ENCODE results near the gene ABI1. TPM values are rescaled to one million over a fixed set of nuclear protein-coding genes. Genes with fewer than 3 reads are reported as not detected.
"Not testable (repeated sequence)": the region's sequence is repeated elsewhere in the genome, so short reads cannot be mapped to it uniquely, and the experiment has no call there.

Gene ABI1
- polyA plus RNA-seq (2013, experiment 1 of 2): 26.7 TPM
- polyA plus RNA-seq (2013, experiment 2 of 2): 26.6 TPM

DNA sequence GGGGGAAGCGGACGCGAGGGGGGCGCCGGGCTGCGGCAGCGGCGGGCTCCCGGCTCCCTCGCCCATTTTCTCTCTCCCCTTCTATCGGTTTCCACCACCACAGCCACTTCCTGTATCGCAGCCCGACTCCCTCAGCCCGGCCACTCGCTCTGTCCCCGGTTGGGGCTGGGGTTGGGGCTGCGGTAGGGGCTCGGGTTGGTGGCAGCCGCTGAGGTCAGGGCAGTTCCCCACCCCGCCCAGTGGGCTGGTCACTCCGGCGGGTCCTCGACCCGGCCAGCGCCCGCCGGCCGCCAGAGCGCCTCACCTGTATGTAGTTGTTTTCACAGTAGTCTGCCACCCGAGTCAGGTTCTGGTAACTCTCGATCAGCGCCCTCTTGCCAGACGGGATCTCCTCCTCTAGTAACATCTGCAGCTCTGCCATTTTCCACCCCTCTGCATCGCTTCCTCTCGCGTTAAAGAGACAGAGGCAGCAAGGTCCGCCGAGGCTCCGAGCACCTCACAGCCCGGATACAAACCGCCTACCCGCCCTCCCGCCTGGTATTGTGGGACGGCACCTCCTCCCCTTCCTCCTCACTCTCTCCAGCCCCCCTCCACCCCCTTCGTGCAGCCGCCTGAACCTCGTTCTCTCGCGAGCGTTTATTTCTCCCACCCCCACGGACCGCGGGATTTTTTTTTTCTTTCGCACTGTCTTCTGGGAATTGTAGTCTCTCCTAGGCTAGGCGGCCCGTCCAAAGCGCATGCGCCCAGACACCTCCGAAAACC lies at the start of gene ABI1:
Gene ABI1 (minus strand): TSS at position 516 of the 762 bp plus-strand sequence. CDS start 95 bp downstream, at position 421.
- Histone ChIP-seq H3K36me3 (replicated peaks in 1 of 2; ENCODE audit: control insufficient read depth in 2 of 2, insufficient read depth in 2 of 2, low read length in 2 of 2) (no peaks in the 10 kb centered on the region), H2BK5ac (ENCODE audit: low read length) (peak within 1 kb of the TSS; percentile 94), H3K27ac (replicated peaks; ENCODE audit: low read length) (peak within 1 kb of the TSS; percentile 90), H3K4me1 (ENCODE audit: control insufficient read depth in 2 of 2, insufficient read depth in 1 of 2, low read depth in 1 of 2, low read length in 2 of 2) (no peaks in the 10 kb centered on the region), H3K23ac (ENCODE audit: low read depth, low read length, poor library complexity) (peak within 1 kb of the TSS; percentile 98), H3K4ac (ENCODE audit: low read length) (no peak within 1 kb of the TSS), H3K9ac (ENCODE audit: low read depth, low read length, poor library complexity) (peak within 1 kb of the TSS; percentile 92), H4K8ac (ENCODE audit: low read depth, low read length) (no peak within 1 kb of the TSS), H2BK15ac (ENCODE audit: low read length) (peak within 1 kb of the TSS; percentile 85), H4K91ac (ENCODE audit: low read depth, low read length, poor library complexity) (no peak within 1 kb of the TSS), H2BK12ac (ENCODE audit: low read length) (no peak within 1 kb of the TSS), H3K4me3 (ENCODE audit: low read length in 2 of 2) (peak within 1 kb of the TSS; percentile 90 to 95), H3K79me1 (ENCODE audit: low read depth, low read length) (peaks cover 7% of the 10 kb centered on the region), H2BK120ac (ENCODE audit: low read depth, low read length) (peak within 1 kb of the TSS; percentile 89), H3K27me3 (ENCODE audit: control insufficient read depth in 3 of 3, insufficient read depth in 3 of 3, low read depth in 1 of 3, low read length in 3 of 3) (peaks cover 0 to 5% (median 0%) of the 10 kb centered on the region in 3 experiments), H2AFZ (ENCODE audit: low read length) (peak within 1 kb of the TSS; percentile 92), H3K9me3 (replicated peaks in 1 of 2; ENCODE audit: control insufficient read depth in 2 of 2, insufficient read depth in 1 of 2, low read depth in 1 of 2, low read length in 2 of 2) (no peaks in the 10 kb centered on the region), H3K14ac (ENCODE audit: low read length) (peak within 1 kb of the TSS; percentile 75), H2AK5ac (ENCODE audit: low read depth, low read length) (no peak within 1 kb of the TSS), H3K4me2 (ENCODE audit: insufficient read depth, low read length, poor library complexity, severe bottlenecking) (peak within 1 kb of the TSS; percentile 50), H3K18ac (ENCODE audit: low read length) (peak within 1 kb of the TSS; percentile 96)
- DNase-seq (ENCODE audit: low spot score): peak; percentile 100
- no CpG with 5 or more reads among the region's 59 CpGs for WGBS, 2 donors (ENCODE audit: extremely low coverage in 2 of 2, insufficient read length in 2 of 2, insufficient replicate concordance in 1 of 2)

DNA sequence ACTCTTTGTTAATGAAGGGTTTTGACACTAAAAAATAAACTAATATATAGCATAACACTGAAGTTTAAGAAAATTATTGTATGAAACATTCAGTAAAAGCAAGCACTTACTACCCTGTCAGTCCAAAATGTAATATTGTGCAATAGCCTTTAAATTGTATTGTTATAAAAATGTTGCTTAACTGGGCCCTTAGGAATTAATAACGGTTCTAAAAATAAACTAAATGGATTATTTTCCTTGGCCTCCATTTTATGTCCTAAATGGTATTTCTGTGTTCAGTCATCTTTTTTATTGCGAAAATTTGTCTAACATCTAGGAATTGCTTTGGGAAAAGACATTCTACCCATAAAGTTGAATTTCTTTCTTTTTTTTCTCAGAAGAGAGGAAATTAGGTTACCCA lies 49.0 kb upstream of the ABI1 start:
- H3K9me3 ChIP-seq (replicated peaks in 1 of 2; ENCODE audit: control insufficient read depth in 2 of 2, insufficient read depth in 1 of 2, low read depth in 1 of 2, low read length in 2 of 2): no peaks in the 10 kb centered on the region
- no peak overlapping the region for H3K14ac ChIP-seq (ENCODE audit: low read length)
- no peaks in the 10 kb centered on the region for H3K27me3 ChIP-seq (ENCODE audit: control insufficient read depth in 3 of 3, insufficient read depth in 3 of 3, low read depth in 1 of 3, low read length in 3 of 3)
- H3K4me2 ChIP-seq (ENCODE audit: insufficient read depth, low read length, poor library complexity, severe bottlenecking): no peak overlapping the region
- no peak overlapping the region for H3K18ac ChIP-seq (ENCODE audit: low read length)
- H3K27ac ChIP-seq (replicated peaks; ENCODE audit: low read length): no peak overlapping the region
- no peak overlapping the region for H2AK5ac ChIP-seq (ENCODE audit: low read depth, low read length)
- no peaks in the 10 kb centered on the region for H3K36me3 ChIP-seq (replicated peaks in 1 of 2; ENCODE audit: control insufficient read depth in 2 of 2, insufficient read depth in 2 of 2, low read length in 2 of 2)
- no peak overlapping the region for H3K4me3 ChIP-seq (ENCODE audit: low read length in 2 of 2)
- H2BK12ac ChIP-seq (ENCODE audit: low read length): no peak overlapping the region
- H2AFZ ChIP-seq (ENCODE audit: low read length): no peak overlapping the region
- no peak overlapping the region for H3K23ac ChIP-seq (ENCODE audit: low read depth, low read length, poor library complexity)
- H2BK120ac ChIP-seq (ENCODE audit: low read depth, low read length): no peak overlapping the region
- H4K8ac ChIP-seq (ENCODE audit: low read depth, low read length): no peak overlapping the region
- H2BK15ac ChIP-seq (ENCODE audit: low read length): no peak overlapping the region
- WGBS, 2 donors (ENCODE audit: extremely low coverage in 2 of 2, insufficient read length in 2 of 2, insufficient replicate concordance in 1 of 2): no CpG with 5 or more reads among the region's 2 CpGs
- no peak for DNase-seq (ENCODE audit: low spot score)
- no peaks in the 10 kb centered on the region for H3K4me1 ChIP-seq (ENCODE audit: control insufficient read depth in 2 of 2, insufficient read depth in 1 of 2, low read depth in 1 of 2, low read length in 2 of 2)
- H3K9ac ChIP-seq (ENCODE audit: low read depth, low read length, poor library complexity): no peak overlapping the region
- H2BK5ac ChIP-seq (ENCODE audit: low read length): no peak overlapping the region
- no peak overlapping the region for H4K91ac ChIP-seq (ENCODE audit: low read depth, low read length, poor library complexity)
- no peak overlapping the region for H3K4ac ChIP-seq (ENCODE audit: low read length)
- no peaks in the 10 kb centered on the region for H3K79me1 ChIP-seq (ENCODE audit: low read depth, low read length)

DNA sequence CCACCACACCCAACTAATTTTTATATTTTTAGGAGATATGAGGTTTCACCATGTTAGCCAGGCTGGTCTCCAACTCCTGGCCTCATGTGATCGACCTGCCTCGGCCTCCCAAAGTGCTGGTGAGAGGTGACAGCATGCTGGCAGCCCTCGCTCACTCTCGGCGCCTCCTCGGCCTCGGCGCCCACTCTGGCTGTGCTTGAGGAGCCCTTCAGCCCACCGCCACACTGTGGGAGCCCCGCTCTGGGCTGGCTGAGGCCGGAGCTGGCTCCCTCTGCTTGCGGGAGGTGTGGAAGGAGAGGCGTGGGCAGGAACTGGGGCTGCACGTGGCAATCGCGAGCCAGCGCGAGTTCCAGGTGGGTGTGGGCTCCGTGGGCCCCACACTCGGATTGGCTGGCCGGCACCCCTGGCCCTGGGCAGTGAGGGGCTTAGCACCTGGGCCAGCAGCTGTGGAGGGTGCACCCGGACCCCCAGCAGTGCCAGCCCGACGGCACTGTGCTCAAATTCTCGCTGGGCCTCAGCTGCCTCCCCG lies 44.6 kb upstream of the ABI1 start:
- not testable (repeated sequence) for H3K4me1 ChIP-seq (ENCODE audit: control insufficient read depth in 2 of 2, insufficient read depth in 1 of 2, low read depth in 1 of 2, low read length in 2 of 2); H3K4me3 ChIP-seq (ENCODE audit: low read length in 2 of 2); H3K27ac ChIP-seq (replicated peaks; ENCODE audit: low read length); H3K36me3 ChIP-seq (replicated peaks in 1 of 2; ENCODE audit: control insufficient read depth in 2 of 2, insufficient read depth in 2 of 2, low read length in 2 of 2); H2BK15ac ChIP-seq (ENCODE audit: low read length); H2BK5ac ChIP-seq (ENCODE audit: low read length); H2AFZ ChIP-seq (ENCODE audit: low read length); H2AK5ac ChIP-seq (ENCODE audit: low read depth, low read length); H3K14ac ChIP-seq (ENCODE audit: low read length); H3K18ac ChIP-seq (ENCODE audit: low read length); H3K27me3 ChIP-seq (ENCODE audit: control insufficient read depth in 3 of 3, insufficient read depth in 3 of 3, low read depth in 1 of 3, low read length in 3 of 3); H4K91ac ChIP-seq (ENCODE audit: low read depth, low read length, poor library complexity); H3K4me2 ChIP-seq (ENCODE audit: insufficient read depth, low read length, poor library complexity, severe bottlenecking); H3K23ac ChIP-seq (ENCODE audit: low read depth, low read length, poor library complexity); H2BK120ac ChIP-seq (ENCODE audit: low read depth, low read length); H3K9me3 ChIP-seq (replicated peaks in 1 of 2; ENCODE audit: control insufficient read depth in 2 of 2, insufficient read depth in 1 of 2, low read depth in 1 of 2, low read length in 2 of 2); H3K79me1 ChIP-seq (ENCODE audit: low read depth, low read length); H3K4ac ChIP-seq (ENCODE audit: low read length); DNase-seq (ENCODE audit: low spot score)
- peak overlapping the region; percentile 10 for H2BK12ac ChIP-seq (ENCODE audit: low read length)
- peak overlapping the region; percentile 21 for H3K9ac ChIP-seq (ENCODE audit: low read depth, low read length, poor library complexity)
- peak overlapping the region; percentile 3 for H4K8ac ChIP-seq (ENCODE audit: low read depth, low read length)
- no CpG with 5 or more reads among the region's 26 CpGs for WGBS, 2 donors (ENCODE audit: extremely low coverage in 2 of 2, insufficient read length in 2 of 2, insufficient replicate concordance in 1 of 2)

DNA sequence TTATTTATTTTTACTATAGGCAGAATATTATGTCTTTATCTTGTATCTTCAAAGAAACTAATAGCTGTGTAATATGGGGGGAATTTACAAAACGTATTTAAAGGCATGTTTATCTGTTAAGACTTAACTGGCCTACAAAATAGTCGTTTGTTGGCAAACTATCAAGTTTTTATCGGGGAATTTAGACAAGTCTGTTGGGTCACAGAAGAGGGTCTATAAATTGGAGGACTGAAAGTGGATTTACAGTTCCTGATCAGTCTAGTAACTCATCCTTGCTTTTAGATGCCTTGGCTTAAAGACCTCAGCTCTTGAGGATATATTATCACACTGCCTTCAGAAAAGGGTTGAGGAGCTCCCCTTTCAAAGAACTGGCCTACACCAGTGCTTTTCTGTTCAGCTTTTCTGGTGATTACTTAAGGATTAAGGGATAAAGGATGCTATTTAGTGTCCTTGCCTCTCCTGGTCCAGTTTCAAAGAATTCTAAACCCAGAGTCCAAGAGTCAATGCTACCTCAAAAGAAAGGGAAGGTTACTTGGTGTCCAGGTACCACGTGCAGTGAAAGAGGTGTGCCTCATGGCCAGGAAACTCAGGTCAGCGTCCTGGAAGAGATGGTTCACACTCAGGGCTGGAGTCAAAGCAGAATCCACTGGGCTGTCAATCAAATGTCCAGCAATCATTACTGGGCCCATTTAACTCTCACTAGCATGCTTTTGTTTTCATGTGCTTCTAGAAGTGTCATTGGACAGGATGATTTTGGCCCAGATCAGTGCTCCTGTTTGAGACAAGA lies 42.9 kb upstream of the ABI1 start:
- Histone ChIP-seq H2AFZ (ENCODE audit: low read length) (no peak overlapping the region), H3K36me3 (replicated peaks in 1 of 2; ENCODE audit: control insufficient read depth in 2 of 2, insufficient read depth in 2 of 2, low read length in 2 of 2) (no peaks in the 10 kb centered on the region), H2BK120ac (ENCODE audit: low read depth, low read length) (no peak overlapping the region), H3K18ac (ENCODE audit: low read length) (no peak overlapping the region), H2BK15ac (ENCODE audit: low read length) (no peak overlapping the region), H3K27me3 (ENCODE audit: control insufficient read depth in 3 of 3, insufficient read depth in 3 of 3, low read depth in 1 of 3, low read length in 3 of 3) (no peaks in the 10 kb centered on the region), H3K9me3 (replicated peaks in 1 of 2; ENCODE audit: control insufficient read depth in 2 of 2, insufficient read depth in 1 of 2, low read depth in 1 of 2, low read length in 2 of 2) (no peaks in the 10 kb centered on the region), H3K9ac (ENCODE audit: low read depth, low read length, poor library complexity) (no peak overlapping the region), H3K4me3 (ENCODE audit: low read length in 2 of 2) (no peak overlapping the region), H4K8ac (ENCODE audit: low read depth, low read length) (no peak overlapping the region), H2BK5ac (ENCODE audit: low read length) (no peak overlapping the region), H3K4me2 (ENCODE audit: insufficient read depth, low read length, poor library complexity, severe bottlenecking) (no peak overlapping the region), H3K27ac (replicated peaks; ENCODE audit: low read length) (no peak overlapping the region), H3K23ac (ENCODE audit: low read depth, low read length, poor library complexity) (no peak overlapping the region), H2BK12ac (ENCODE audit: low read length) (no peak overlapping the region), H3K4ac (ENCODE audit: low read length) (no peak overlapping the region), H3K14ac (ENCODE audit: low read length) (no peak overlapping the region), H2AK5ac (ENCODE audit: low read depth, low read length) (no peak overlapping the region), H3K4me1 (ENCODE audit: control insufficient read depth in 2 of 2, insufficient read depth in 1 of 2, low read depth in 1 of 2, low read length in 2 of 2) (no peaks in the 10 kb centered on the region), H3K79me1 (ENCODE audit: low read depth, low read length) (no peaks in the 10 kb centered on the region), H4K91ac (ENCODE audit: low read depth, low read length, poor library complexity) (no peak overlapping the region)
- no CpG with 5 or more reads among the region's 5 CpGs for WGBS, 2 donors (ENCODE audit: extremely low coverage in 2 of 2, insufficient read length in 2 of 2, insufficient replicate concordance in 1 of 2)
- no peak for DNase-seq (ENCODE audit: low spot score)
